ENCODE measurements around the gene ANKRD23. TPM values are rescaled to one million over a fixed set of nuclear protein-coding genes. Genes with fewer than 3 reads are reported as not detected.

ANKRD23 gene
- total and polyA plus RNA-seq, 2 of the 13 experiments (the other 11 are each of a cell fraction or from before 2014, with no cell fraction given) = 1.5 to 1.6 TPM

- no peak for TF ChIP-seq ZNF660 (CRISPR knock-in tag; IDR thresholded peaks at IDR 0.05; ENCODE audit: borderline replicate concordance, low read depth)
- TF ChIP-seq ZSCAN29 (CRISPR knock-in tag; conservative IDR thresholded peaks at IDR 0.05) = no peak
- TF ChIP-seq KMT2A (CRISPR knock-in tag; IDR thresholded peaks at IDR 0.05) = no peak; the same call in 1 of the 2 replicates
- TF ChIP-seq NCOA2 (CRISPR knock-in tag; IDR thresholded peaks at IDR 0.05) = no peak
- TF ChIP-seq EZH2 (conservative IDR thresholded peaks at IDR 0.05; ENCODE audit: low read depth, low read length) = 0 out of 2 replicates have a peak, but pooled peaks have one; percentile 41
- no peak for TF ChIP-seq ZNF20 (CRISPR knock-in tag; IDR thresholded peaks at IDR 0.05)
- no peak for TF ChIP-seq KAT7 (CRISPR knock-in tag; IDR thresholded peaks at IDR 0.05; ENCODE audit: borderline replicate concordance)
- TF ChIP-seq ZNF501 (CRISPR knock-in tag; IDR thresholded peaks at IDR 0.05) = peak; percentile 53; the same call in 1 of the 2 replicates
- peak; percentile 12 for TF ChIP-seq XRCC5 (optimal IDR thresholded peaks at IDR 0.05; ENCODE audit: low read length)
- TF ChIP-seq SOX5 (CRISPR knock-in tag; IDR thresholded peaks at IDR 0.05; ENCODE audit: borderline replicate concordance) = no peak
Measured at GRCh38 chr2:96870626-96871255, 26.9 kb upstream of the ANKRD23 start (continued).

GRCh38 chr2:96869822-96870625 lies 26.2 kb upstream of the ANKRD23 start, which contains the start of gene SEMA4C:
TSS of gene SEMA4C (minus strand) at chr2:96870080. CDS start at chr2:96867886, 2,194 bp downstream.
- 4% methylated on average over 36 of the region's 93 CpGs for WGBS (ENCODE audit: low lambda C conversion rate)
- Histone ChIP-seq H3K27me3 (ENCODE audit: control insufficient read depth in 1 of 2, insufficient read depth in 2 of 2, low read length in 2 of 2) (peaks cover 7 to 35% of the 10 kb centered on the region in 2 experiments), H3K9me3 (ENCODE audit: low read length) (no peaks in the 10 kb centered on the region), H3K4me2 (ENCODE audit: low read depth, low read length) (peak within 1 kb of the TSS; percentile 92), H2AFZ (ENCODE audit: low read length) (no peak within 1 kb of the TSS), H3K36me3 (replicated peaks in 1 of 2; ENCODE audit: control insufficient read depth in 1 of 2, insufficient read depth in 2 of 2, low read length in 2 of 2) (peaks cover 19 to 23% of the 10 kb centered on the region in 2 experiments), H4K20me1 (ENCODE audit: insufficient read depth, low read length) (no peaks in the 10 kb centered on the region), H3K79me2 (ENCODE audit: insufficient read depth, low read length) (peaks cover 23% of the 10 kb centered on the region), H3K9ac (ENCODE audit: insufficient read depth, low read depth, low read length) (peak within 1 kb of the TSS; percentile 98), H3K4me3 (replicated peaks in 1 of 3; ENCODE audit: insufficient read depth in 1 of 3, low read depth in 2 of 3, low read length in 3 of 3) (peak within 1 kb of the TSS; percentile 81 to 100 (median 93)), H3K27ac (ENCODE audit: extremely low read length, insufficient read depth, low read length) (peak within 1 kb of the TSS; percentile 96), H3K4me1 (ENCODE audit: insufficient read depth, low read length) (peaks cover 35% of the 10 kb centered on the region)
- no peak for DNase-seq (ENCODE audit: low spot score)
- BruUV-seq (replicated peaks) = no TSS peak
- CTCF ChIA-PET (ENCODE audit: low intra/inter-chr PET ratio, low total read pairs) = interaction anchor here (2.0 kb wide), 1 partner anchor 12 kb away, joined by 17 read pairs; the partner anchor contains the start of gene ANKRD39
- in situ Hi-C loops (cut with HindIII; ENCODE audit: extremely low pct_ligation_motif_present, low pct_unique_long_range_greater_than_20kb) = no loop called here
- POLR2A ChIA-PET = interaction anchor here (1.3 to 5.9 kb wide), 4 partner anchors 8 to 53 kb away, joined by 3 to 152 read pairs (median 15); partner anchors contain the start of gene ANKRD39
- no peak for FAIRE-seq
- peak; percentile 42 for ATAC-seq
- intact Hi-C loops (cut with micrococcal nuclease; ENCODE audit: unreplicated experiment) = loop anchor here (1.0 kb wide), 1 partner anchor 12 kb away; the partner anchor contains the start of gene ANKRD39
- no peak for TF ChIP-seq BRF2 (CRISPR knock-in tag; IDR thresholded peaks at IDR 0.05)
- TF ChIP-seq ZNF251 (CRISPR knock-in tag; IDR thresholded peaks at IDR 0.05) = no peak
- peak; percentile 18; the same call in 1 of the 2 replicates for TF ChIP-seq ZNF710 (CRISPR knock-in tag; IDR thresholded peaks at IDR 0.05; ENCODE audit: borderline replicate concordance)
- TF ChIP-seq SKI (IDR thresholded peaks at IDR 0.05; ENCODE audit: partially characterized antibody) = no peak
- TF ChIP-seq ISL2 (CRISPR knock-in tag; IDR thresholded peaks at IDR 0.05) = 0 out of 2 replicates have a peak, but pooled peaks have one; percentile 13
- 0 out of 2 replicates have a peak, but pooled peaks have one; percentile 23 for TF ChIP-seq FOXP4 (CRISPR knock-in tag; IDR thresholded peaks at IDR 0.05)
- TF ChIP-seq HNF4A (CRISPR knock-in tag; IDR thresholded peaks at IDR 0.05) = peak; percentile 61

Data from HepG2 (cell line).